Measurements from ENCODE around the gene MTG2. TPM values are rescaled to one million over a fixed set of nuclear protein-coding genes. Genes with fewer than 3 reads are reported as not detected.
A peak's percentile ranks its signal among the peaks of the same experiment; 100 is the strongest.

Gene MTG2
- total and polyA plus RNA-seq, 2 of the 13 experiments (the other 11 are each of a cell fraction or from before 2014, with no cell fraction given) = 20.4 to 37.8 TPM

- TF ChIP-seq ZHX1 (CRISPR knock-in tag; IDR thresholded peaks at IDR 0.05; ENCODE audit: low read depth) (no peak), POLR2AphosphoS5 (IDR thresholded peaks at IDR 0.05; ENCODE audit: low read depth, low read length) (no peak), FLYWCH1 (CRISPR knock-in tag; IDR thresholded peaks at IDR 0.05) (no peak), ZUFSP (CRISPR knock-in tag; IDR thresholded peaks at IDR 0.05; ENCODE audit: borderline replicate concordance) (no peak), PHF20 (CRISPR knock-in tag; IDR thresholded peaks at IDR 0.05) (no peak), NPAS2 (CRISPR knock-in tag; IDR thresholded peaks at IDR 0.05; ENCODE audit: borderline replicate concordance) (no peak), ZHX2 (IDR thresholded peaks at IDR 0.05; ENCODE audit: low read depth) (no peak), ZHX2 (CRISPR knock-in tag; IDR thresholded peaks at IDR 0.05; ENCODE audit: borderline replicate concordance) (no peak), ZBTB4 (CRISPR knock-in tag; IDR thresholded peaks at IDR 0.05; ENCODE audit: borderline replicate concordance) (peak; percentile 98; the same call in 1 of the 2 replicates), FIP1L1 (IDR thresholded peaks at IDR 0.05; ENCODE audit: borderline replicate concordance, insufficient read depth, low read depth, low read length) (no peak), IRF9 (CRISPR knock-in tag; IDR thresholded peaks at IDR 0.05; ENCODE audit: borderline replicate concordance) (no peak), ZBTB7A (CRISPR knock-in tag; IDR thresholded peaks at IDR 0.05) (no peak), ISX (CRISPR knock-in tag; conservative IDR thresholded peaks at IDR 0.05) (no peak), NFE2L2 (IDR thresholded peaks at IDR 0.05; ENCODE audit: low read length) (no peak), ELF1 (CRISPR knock-in tag; IDR thresholded peaks at IDR 0.05) (no peak)
Observed at GRCh38 chr20:62148908-62149314, 33.9 kb upstream of the MTG2 start (continued).

All from HepG2 (cell line).